WTC11 (cell line): ENCODE results near the gene PTGER1. TPM values are rescaled to one million over a fixed set of nuclear protein-coding genes. Genes with fewer than 3 reads are reported as not detected.
A peak's percentile ranks its signal among the peaks of the same experiment; 100 is the strongest.

Experiments used
- ATAC-seq: fragments of 200-7000 bp; cut with Tn5 transposase; 2 replicates; pipeline ENCODE4 v1.10.0; 2021; ENCODE audit warnings: mild to moderate bottlenecking, moderate library complexity
- CTCF ChIA-PET: fragments of 300-600 bp; sonication (Branson Sonifier 250); formaldehyde crosslinking; loops from one replicate; lab custom pipeline; 2021; ENCODE audit warnings: antibody characterized with exemption; lab: Charles Lee
- POLR2A ChIA-PET: fragments of 350-600 bp; sonication (Branson Sonifier 250); formaldehyde crosslinking; loops from one replicate; lab custom pipeline; 2021; ENCODE audit warnings: antibody characterized with exemption; lab: Charles Lee
- DNase-seq: peaks from one replicate; pipeline ENCODE4 v3.0.0; 2021; ENCODE audit warnings: low spot score
- H3K27ac Mint-ChIP-seq: 2 replicates; pipeline ENCODE4 v1.8.0; 2021; ENCODE audit warnings: mixed read lengths
- H3K27me3 Mint-ChIP-seq: 2 replicates; pipeline ENCODE4 v1.8.0; 2021; ENCODE audit warnings: low read depth, mild to moderate bottlenecking, moderate library complexity, mixed read lengths
- H3K36me3 Mint-ChIP-seq: 2 replicates; pipeline ENCODE4 v1.8.0; 2021; ENCODE audit warnings: mixed read lengths
- H3K4me1 Mint-ChIP-seq: 2 replicates; pipeline ENCODE4 v1.8.0; 2022; ENCODE audit warnings: mixed read lengths
- H3K4me3 Mint-ChIP-seq: 2 replicates; pipeline ENCODE4 v1.8.0; 2021; ENCODE audit warnings: mild to moderate bottlenecking, moderate library complexity, mixed read lengths
- H3K9me3 Mint-ChIP-seq: 2 replicates; pipeline ENCODE4 v1.8.0; 2021; ENCODE audit warnings: mixed read lengths
- ATF2 ChIP-seq: sonication (generic); formaldehyde crosslinking; IDR thresholded peaks from 2 replicates; pipeline ENCODE4 v1.8.1; 2022; ENCODE audit warnings: low read depth, missing genetic modification reagents, borderline replicate concordance
- CBFB ChIP-seq: sonication (generic); formaldehyde crosslinking; IDR thresholded peaks from 2 replicates; pipeline ENCODE4 v1.8.1; 2022; ENCODE audit warnings: mild to moderate bottlenecking, low read depth, missing genetic modification reagents
- E2F1 ChIP-seq: sonication (generic); formaldehyde crosslinking; IDR thresholded peaks from 2 replicates; pipeline ENCODE4 v1.8.0; 2022; ENCODE audit warnings: mild to moderate bottlenecking, missing genetic modification reagents
- EMX1 ChIP-seq: fragments of 250-450 bp; sonication (Bioruptor Pico); IDR thresholded peaks from 2 replicates; pipeline ENCODE4 v1.8.0; 2021; ENCODE audit warnings: mild to moderate bottlenecking
- FOXJ3 ChIP-seq: sonication (generic); formaldehyde crosslinking; IDR thresholded peaks from 2 replicates; pipeline ENCODE4 v1.9.0; 2021; ENCODE audit warnings: missing genetic modification reagents, mild to moderate bottlenecking, borderline replicate concordance
- FOXK1 ChIP-seq: sonication (generic); formaldehyde crosslinking; IDR thresholded peaks from 2 replicates; pipeline ENCODE4 v1.8.0; 2022; ENCODE audit warnings: mild to moderate bottlenecking, moderate library complexity, missing genetic modification reagents
- MAX ChIP-seq: sonication (generic); formaldehyde crosslinking; IDR thresholded peaks from 2 replicates; pipeline ENCODE4 v1.8.0; 2022; ENCODE audit warnings: mild to moderate bottlenecking, missing genetic modification reagents
- NR2C2 ChIP-seq: sonication (generic); formaldehyde crosslinking; IDR thresholded peaks from 2 replicates; pipeline ENCODE4 v1.8.0; 2022; ENCODE audit warnings: mild to moderate bottlenecking, missing genetic modification reagents
- OVOL2 ChIP-seq: fragments of 250-450 bp; sonication (Bioruptor Pico); IDR thresholded peaks from 2 replicates; pipeline ENCODE4 v1.9.0; 2021; ENCODE audit warnings: mild to moderate bottlenecking, borderline replicate concordance
- PRRX2 ChIP-seq: fragments of 250-450 bp; sonication (Bioruptor Pico); IDR thresholded peaks from 2 replicates; pipeline ENCODE4 v1.8.0; 2021; ENCODE audit warnings: mild to moderate bottlenecking
- SMAD4 ChIP-seq: sonication (generic); formaldehyde crosslinking; IDR thresholded peaks from 2 replicates; pipeline ENCODE4 v1.8.0; 2022; ENCODE audit warnings: mild to moderate bottlenecking, missing genetic modification reagents
- ZNF121 ChIP-seq: sonication (generic); formaldehyde crosslinking; IDR thresholded peaks from 2 replicates; pipeline ENCODE4 v1.8.0; 2023; ENCODE audit warnings: missing genetic modification reagents
- ZNF423 ChIP-seq: fragments of 250-450 bp; sonication (Bioruptor Pico); IDR thresholded peaks from 2 replicates; pipeline ENCODE4 v2.1.2; 2022; ENCODE audit warnings: mild to moderate bottlenecking, moderate library complexity
- ZNF512 ChIP-seq: sonication (generic); formaldehyde crosslinking; IDR thresholded peaks from 2 replicates; pipeline ENCODE4 v1.8.1; 2022; ENCODE audit warnings: missing genetic modification reagents, borderline replicate concordance
- total RNA-seq: library from RNA; stranded (reverse); gene quantifications from 3 replicates; pipeline ENCODE4 v1.2.3, GENCODE V29; 2021
- TF ChIP-seq, protein P1 (sequence below): sonication (generic); formaldehyde crosslinking; IDR thresholded peaks from 2 replicates; pipeline ENCODE4 v1.8.0; 2022; ENCODE audit warnings: missing genetic modification reagents
- TF ChIP-seq, protein P2 (sequence below): sonication (generic); formaldehyde crosslinking; IDR thresholded peaks from 2 replicates; pipeline ENCODE4 v1.8.1; 2023; ENCODE audit warnings: mild to moderate bottlenecking, moderate library complexity, missing genetic modification reagents
- TF ChIP-seq, protein P3 (sequence below): sonication (generic); formaldehyde crosslinking; IDR thresholded peaks from 2 replicates; pipeline ENCODE4 v1.8.1; 2022; ENCODE audit warnings: low read depth, mild to moderate bottlenecking, moderate library complexity, missing genetic modification reagents, borderline replicate concordance
- TF ChIP-seq, protein P4 (sequence below): fragments of 200-600 bp; IDR thresholded peaks from 2 replicates; pipeline ENCODE4 v1.8.0; 2022; ENCODE audit warnings: antibody characterized with exemption

Gene PTGER1
- total RNA-seq, 1 experiment from 2014 or later, result 0.68 TPM

DNA sequence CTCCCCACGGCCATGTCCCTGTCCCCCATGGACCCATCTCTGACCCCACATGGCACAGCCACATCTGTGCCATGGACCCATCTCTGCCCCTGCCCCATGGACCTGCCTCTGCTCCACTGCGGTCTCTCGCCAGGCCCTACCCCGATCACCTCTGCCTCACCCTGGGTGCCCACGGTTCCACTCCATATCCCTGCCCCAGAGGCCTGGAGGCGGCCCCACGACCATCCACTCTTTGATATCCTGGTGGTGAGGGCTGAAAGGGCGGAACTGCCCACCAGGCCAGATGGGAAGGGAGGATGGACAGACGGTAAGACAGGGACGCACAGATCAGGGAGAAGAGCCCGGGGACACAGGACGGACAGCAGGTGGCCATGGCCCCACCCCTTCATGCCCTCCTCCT, 327 bp downstream of the PTGER1 start:
- peaks cover 12% of the 10 kb centered on the region for H3K27me3 Mint-ChIP-seq

GRCh38 chr19:14473978-14474578, 1.1 kb downstream of the PTGER1 start:
- H3K4me3 Mint-ChIP-seq, result peak overlapping the region; percentile 27
- ATAC-seq, result no peak
- ChIA-PET CTCF (interaction anchor here (1.0 to 5.0 kb wide), 2 partner anchors 68 to 112 kb away, joined by 4 to 46 read pairs; no protein-coding TSS in a partner anchor), POLR2A (no interaction called here)
- H3K27ac Mint-ChIP-seq, result no peak overlapping the region
- no peaks in the 10 kb centered on the region for H3K9me3 Mint-ChIP-seq
- peaks cover 24% of the 10 kb centered on the region for H3K4me1 Mint-ChIP-seq
- peaks cover 7% of the 10 kb centered on the region for H3K36me3 Mint-ChIP-seq
- peaks cover 12% of the 10 kb centered on the region for H3K27me3 Mint-ChIP-seq
- no peak for DNase-seq
- TF ChIP-seq PRRX2 (CRISPR knock-in tag), result no peak
- TF ChIP-seq MAX (CRISPR knock-in tag), result no peak
- TF ChIP-seq, protein P1, sequence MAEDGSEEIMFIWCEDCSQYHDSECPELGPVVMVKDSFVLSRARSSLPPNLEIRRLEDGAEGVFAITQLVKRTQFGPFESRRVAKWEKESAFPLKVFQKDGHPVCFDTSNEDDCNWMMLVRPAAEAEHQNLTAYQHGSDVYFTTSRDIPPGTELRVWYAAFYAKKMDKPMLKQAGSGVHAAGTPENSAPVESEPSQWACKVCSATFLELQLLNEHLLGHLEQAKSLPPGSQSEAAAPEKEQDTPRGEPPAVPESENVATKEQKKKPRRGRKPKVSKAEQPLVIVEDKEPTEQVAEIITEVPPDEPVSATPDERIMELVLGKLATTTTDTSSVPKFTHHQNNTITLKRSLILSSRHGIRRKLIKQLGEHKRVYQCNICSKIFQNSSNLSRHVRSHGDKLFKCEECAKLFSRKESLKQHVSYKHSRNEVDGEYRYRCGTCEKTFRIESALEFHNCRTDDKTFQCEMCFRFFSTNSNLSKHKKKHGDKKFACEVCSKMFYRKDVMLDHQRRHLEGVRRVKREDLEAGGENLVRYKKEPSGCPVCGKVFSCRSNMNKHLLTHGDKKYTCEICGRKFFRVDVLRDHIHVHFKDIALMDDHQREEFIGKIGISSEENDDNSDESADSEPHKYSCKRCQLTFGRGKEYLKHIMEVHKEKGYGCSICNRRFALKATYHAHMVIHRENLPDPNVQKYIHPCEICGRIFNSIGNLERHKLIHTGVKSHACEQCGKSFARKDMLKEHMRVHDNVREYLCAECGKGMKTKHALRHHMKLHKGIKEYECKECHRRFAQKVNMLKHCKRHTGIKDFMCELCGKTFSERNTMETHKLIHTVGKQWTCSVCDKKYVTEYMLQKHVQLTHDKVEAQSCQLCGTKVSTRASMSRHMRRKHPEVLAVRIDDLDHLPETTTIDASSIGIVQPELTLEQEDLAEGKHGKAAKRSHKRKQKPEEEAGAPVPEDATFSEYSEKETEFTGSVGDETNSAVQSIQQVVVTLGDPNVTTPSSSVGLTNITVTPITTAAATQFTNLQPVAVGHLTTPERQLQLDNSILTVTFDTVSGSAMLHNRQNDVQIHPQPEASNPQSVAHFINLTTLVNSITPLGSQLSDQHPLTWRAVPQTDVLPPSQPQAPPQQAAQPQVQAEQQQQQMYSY (CRISPR knock-in tag), result no peak
- no peak for TF ChIP-seq FOXK1 (CRISPR knock-in tag)
- no peak for TF ChIP-seq NR2C2 (CRISPR knock-in tag)
- TF ChIP-seq, protein P2, sequence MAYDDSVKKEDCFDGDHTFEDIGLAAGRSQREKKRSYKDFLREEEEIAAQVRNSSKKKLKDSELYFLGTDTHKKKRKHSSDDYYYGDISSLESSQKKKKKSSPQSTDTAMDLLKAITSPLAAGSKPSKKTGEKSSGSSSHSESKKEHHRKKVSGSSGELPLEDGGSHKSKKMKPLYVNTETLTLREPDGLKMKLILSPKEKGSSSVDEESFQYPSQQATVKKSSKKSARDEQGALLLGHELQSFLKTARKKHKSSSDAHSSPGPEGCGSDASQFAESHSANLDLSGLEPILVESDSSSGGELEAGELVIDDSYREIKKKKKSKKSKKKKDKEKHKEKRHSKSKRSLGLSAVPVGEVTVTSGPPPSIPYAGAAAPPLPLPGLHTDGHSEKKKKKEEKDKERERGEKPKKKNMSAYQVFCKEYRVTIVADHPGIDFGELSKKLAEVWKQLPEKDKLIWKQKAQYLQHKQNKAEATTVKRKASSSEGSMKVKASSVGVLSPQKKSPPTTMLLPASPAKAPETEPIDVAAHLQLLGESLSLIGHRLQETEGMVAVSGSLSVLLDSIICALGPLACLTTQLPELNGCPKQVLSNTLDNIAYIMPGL, result no peak

More for the DNA sequence above, 327 bp downstream of the PTGER1 start:
- ATAC-seq (no peak), DNase-seq (no peak)
- POLR2A ChIA-PET, result no interaction called here
- no peak overlapping the region for H3K27ac Mint-ChIP-seq
- CTCF ChIA-PET, result interaction anchor here (0.6 to 5.0 kb wide), 22 partner anchors 9 to 361 kb away, joined by 3 to 46 read pairs (median 4); partner anchors contain the start of genes ASF1B and GIPC1
- H3K9me3 Mint-ChIP-seq, result no peaks in the 10 kb centered on the region
- no peak for TF ChIP-seq SMAD4 (CRISPR knock-in tag)
- TF ChIP-seq CBFB (CRISPR knock-in tag), result no peak
- TF ChIP-seq E2F1 (CRISPR knock-in tag), result no peak
- no peak for TF ChIP-seq ZNF121 (CRISPR knock-in tag)
- TF ChIP-seq, protein P3, sequence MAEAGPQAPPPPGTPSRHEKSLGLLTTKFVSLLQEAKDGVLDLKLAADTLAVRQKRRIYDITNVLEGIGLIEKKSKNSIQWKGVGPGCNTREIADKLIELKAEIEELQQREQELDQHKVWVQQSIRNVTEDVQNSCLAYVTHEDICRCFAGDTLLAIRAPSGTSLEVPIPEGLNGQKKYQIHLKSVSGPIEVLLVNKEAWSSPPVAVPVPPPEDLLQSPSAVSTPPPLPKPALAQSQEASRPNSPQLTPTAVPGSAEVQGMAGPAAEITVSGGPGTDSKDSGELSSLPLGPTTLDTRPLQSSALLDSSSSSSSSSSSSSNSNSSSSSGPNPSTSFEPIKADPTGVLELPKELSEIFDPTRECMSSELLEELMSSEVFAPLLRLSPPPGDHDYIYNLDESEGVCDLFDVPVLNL (CRISPR knock-in tag), result no peak
- no peak for TF ChIP-seq ATF2 (CRISPR knock-in tag)
- TF ChIP-seq ZNF423 (CRISPR knock-in tag), result no peak
- TF ChIP-seq FOXJ3 (CRISPR knock-in tag), result no peak
- TF ChIP-seq EMX1, result no peak
- no peak for TF ChIP-seq OVOL2 (CRISPR knock-in tag)
- TF ChIP-seq, protein P4, sequence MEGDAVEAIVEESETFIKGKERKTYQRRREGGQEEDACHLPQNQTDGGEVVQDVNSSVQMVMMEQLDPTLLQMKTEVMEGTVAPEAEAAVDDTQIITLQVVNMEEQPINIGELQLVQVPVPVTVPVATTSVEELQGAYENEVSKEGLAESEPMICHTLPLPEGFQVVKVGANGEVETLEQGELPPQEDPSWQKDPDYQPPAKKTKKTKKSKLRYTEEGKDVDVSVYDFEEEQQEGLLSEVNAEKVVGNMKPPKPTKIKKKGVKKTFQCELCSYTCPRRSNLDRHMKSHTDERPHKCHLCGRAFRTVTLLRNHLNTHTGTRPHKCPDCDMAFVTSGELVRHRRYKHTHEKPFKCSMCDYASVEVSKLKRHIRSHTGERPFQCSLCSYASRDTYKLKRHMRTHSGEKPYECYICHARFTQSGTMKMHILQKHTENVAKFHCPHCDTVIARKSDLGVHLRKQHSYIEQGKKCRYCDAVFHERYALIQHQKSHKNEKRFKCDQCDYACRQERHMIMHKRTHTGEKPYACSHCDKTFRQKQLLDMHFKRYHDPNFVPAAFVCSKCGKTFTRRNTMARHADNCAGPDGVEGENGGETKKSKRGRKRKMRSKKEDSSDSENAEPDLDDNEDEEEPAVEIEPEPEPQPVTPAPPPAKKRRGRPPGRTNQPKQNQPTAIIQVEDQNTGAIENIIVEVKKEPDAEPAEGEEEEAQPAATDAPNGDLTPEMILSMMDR, result no peak
- TF ChIP-seq ZNF512 (CRISPR knock-in tag), result no peak
- H3K4me1 Mint-ChIP-seq, result peaks cover 24% of the 10 kb centered on the region
- H3K4me3 Mint-ChIP-seq, result peak overlapping the region; percentile 27
- H3K36me3 Mint-ChIP-seq, result peaks cover 4% of the 10 kb centered on the region; the same call in 1 of the 2 replicates
